Thyroid gland (tissue), 4 donors: ENCODE measurements around the gene TMA7.
"Not testable (repeated sequence)": the region's sequence is repeated elsewhere in the genome, so short reads cannot be mapped to it uniquely, and the experiment has no call there.

Experiments used
- CTCF ChIP-seq, 6 experiments: fragments of 200-600 bp in 3 of 6; fragments of 450-650 bp in 3 of 6; sonication (generic) in 3 of 6; IDR thresholded peaks; one replicate each; pipeline ENCODE4 v1.5.1; 2016 to 2019; ENCODE audit warnings: antibody characterized with exemption in 6 of 6, mild to moderate bottlenecking in 2 of 6, inconsistent platforms in 1 of 6, moderate library complexity in 1 of 6
- POLR2A ChIP-seq, 2 donors: fragments of 450-650 bp; IDR thresholded peaks; one replicate each; pipeline ENCODE4 v1.6.1; 2017; ENCODE audit warnings: antibody characterized with exemption in 2 of 2, mild to moderate bottlenecking in 2 of 2, moderate library complexity in 1 of 2

DNA sequence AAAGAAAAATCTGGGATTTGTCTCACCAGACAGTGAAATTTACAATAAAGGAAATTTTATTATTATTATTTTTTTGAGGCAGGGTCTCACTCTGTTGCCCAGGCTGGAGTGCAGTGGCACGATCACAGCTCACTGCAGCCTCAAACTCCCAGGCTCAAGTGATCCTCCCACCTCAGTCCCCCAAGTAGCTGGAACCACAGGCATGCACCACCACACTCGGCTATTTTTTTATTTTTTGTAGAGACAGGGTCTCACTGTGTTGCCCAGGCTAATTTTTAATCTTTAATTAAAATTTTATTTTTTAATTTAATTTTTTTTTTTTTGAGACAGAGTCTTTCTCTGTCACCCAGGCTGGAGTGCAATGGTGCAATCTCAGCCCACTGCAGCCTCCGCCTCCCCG, 34.0 kb downstream of the TMA7 start:
- not testable (repeated sequence) for TF ChIP-seq CTCF, POLR2A (IDR thresholded peaks at IDR 0.05)
